HEK293 (cell line): ENCODE measurements around the gene CCDC178.
A peak's percentile ranks its signal among the peaks of the same experiment; 100 is the strongest.

Experiments used
- KLF16 ChIP-seq: fragments of 450-650 bp; formaldehyde crosslinking; IDR thresholded peaks from 2 replicates; pipeline ENCODE4 v1.5.1; 2017; ENCODE audit warnings: missing biosample characterization, missing genetic modification characterization
- YY1 ChIP-seq: fragments of 450-650 bp; formaldehyde crosslinking; IDR thresholded peaks from 2 replicates; pipeline ENCODE4 v1.5.1; 2018; ENCODE audit warnings: missing biosample characterization, missing genetic modification characterization
- ZFP41 ChIP-seq: fragments of 450-650 bp; formaldehyde crosslinking; IDR thresholded peaks from 2 replicates; pipeline ENCODE4 v1.5.1; 2016; ENCODE audit warnings: missing biosample characterization, missing genetic modification characterization, borderline replicate concordance
- ZNF121 ChIP-seq: fragments of 450-650 bp; formaldehyde crosslinking; IDR thresholded peaks from 2 replicates; pipeline ENCODE4 v1.5.1; 2016; ENCODE audit warnings: missing biosample characterization, missing genetic modification characterization
- ZNF138 ChIP-seq: fragments of 450-650 bp; formaldehyde crosslinking; IDR thresholded peaks from 2 replicates; pipeline ENCODE4 v1.5.1; 2016; ENCODE audit warnings: missing biosample characterization, missing genetic modification characterization, borderline replicate concordance
- ZNF747 ChIP-seq: fragments of 450-650 bp; formaldehyde crosslinking; IDR thresholded peaks from 2 replicates; pipeline ENCODE4 v1.5.1; 2016; ENCODE audit warnings: missing biosample characterization, missing genetic modification characterization
- TF ChIP-seq, protein P1 (sequence below): fragments of 450-650 bp; formaldehyde crosslinking; IDR thresholded peaks from 2 replicates; pipeline ENCODE4 v1.5.1; 2016; ENCODE audit warnings: missing biosample characterization, missing genetic modification characterization

DNA sequence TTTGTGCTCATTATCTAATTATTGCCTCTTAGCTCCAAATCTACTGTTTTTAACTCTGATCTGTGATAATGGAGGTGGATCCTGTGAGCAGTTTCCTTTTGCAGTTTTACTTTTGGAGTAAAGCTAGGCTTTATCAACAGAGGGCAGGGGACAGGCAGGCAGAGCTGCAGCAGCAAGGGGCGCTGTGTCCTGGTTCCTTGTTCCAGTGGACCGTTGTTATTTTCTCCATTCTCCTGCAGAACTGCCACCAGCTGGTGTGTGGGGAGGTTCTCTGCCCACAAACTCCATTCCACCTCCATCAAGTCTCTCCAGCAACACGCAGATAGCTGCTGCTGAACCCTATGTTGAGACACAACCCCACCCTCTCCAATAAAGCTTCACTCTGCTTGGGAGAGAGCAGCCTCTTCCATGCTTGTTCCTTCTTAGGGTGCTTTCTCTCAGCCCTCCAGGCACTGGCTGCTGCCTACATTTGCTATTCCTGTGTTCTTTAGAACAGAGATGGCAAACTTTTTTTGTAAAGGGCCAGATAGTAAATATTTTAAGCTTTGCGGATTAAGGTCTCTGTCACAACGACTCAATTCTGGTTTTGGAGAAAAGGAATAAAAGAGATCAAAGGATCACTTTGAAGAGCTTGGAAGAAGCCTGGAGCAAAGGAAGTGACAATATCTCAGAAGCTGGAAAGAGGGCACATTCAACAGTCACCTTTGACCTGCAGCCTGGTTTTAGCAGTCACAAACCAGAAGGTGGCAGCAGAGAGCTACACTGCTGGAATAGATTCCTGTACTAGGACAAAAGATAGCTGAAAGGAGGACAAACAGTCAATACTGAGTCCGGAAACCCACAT is 208.8 kb downstream of the CCDC178 start:
- TF ChIP-seq ZFP41 (tag by site-specific recombination): no peak
- no peak for TF ChIP-seq ZNF747 (tag by site-specific recombination)
- no peak for TF ChIP-seq KLF16 (tag by site-specific recombination)
- TF ChIP-seq YY1 (tag by site-specific recombination): no peak
- TF ChIP-seq, protein P1, sequence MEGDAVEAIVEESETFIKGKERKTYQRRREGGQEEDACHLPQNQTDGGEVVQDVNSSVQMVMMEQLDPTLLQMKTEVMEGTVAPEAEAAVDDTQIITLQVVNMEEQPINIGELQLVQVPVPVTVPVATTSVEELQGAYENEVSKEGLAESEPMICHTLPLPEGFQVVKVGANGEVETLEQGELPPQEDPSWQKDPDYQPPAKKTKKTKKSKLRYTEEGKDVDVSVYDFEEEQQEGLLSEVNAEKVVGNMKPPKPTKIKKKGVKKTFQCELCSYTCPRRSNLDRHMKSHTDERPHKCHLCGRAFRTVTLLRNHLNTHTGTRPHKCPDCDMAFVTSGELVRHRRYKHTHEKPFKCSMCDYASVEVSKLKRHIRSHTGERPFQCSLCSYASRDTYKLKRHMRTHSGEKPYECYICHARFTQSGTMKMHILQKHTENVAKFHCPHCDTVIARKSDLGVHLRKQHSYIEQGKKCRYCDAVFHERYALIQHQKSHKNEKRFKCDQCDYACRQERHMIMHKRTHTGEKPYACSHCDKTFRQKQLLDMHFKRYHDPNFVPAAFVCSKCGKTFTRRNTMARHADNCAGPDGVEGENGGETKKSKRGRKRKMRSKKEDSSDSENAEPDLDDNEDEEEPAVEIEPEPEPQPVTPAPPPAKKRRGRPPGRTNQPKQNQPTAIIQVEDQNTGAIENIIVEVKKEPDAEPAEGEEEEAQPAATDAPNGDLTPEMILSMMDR (tag by site-specific recombination): peak; percentile 64
- no peak for TF ChIP-seq ZNF121
- TF ChIP-seq ZNF138 (tag by site-specific recombination): no peak
